Measurements from ENCODE around the gene MAPK1IP1L. TPM values are rescaled to one million over a fixed set of nuclear protein-coding genes. Genes with fewer than 3 reads are reported as not detected.

MAPK1IP1L gene
- total RNA-seq, 1 experiment from 2014 or later, result 69.4 TPM

DNA sequence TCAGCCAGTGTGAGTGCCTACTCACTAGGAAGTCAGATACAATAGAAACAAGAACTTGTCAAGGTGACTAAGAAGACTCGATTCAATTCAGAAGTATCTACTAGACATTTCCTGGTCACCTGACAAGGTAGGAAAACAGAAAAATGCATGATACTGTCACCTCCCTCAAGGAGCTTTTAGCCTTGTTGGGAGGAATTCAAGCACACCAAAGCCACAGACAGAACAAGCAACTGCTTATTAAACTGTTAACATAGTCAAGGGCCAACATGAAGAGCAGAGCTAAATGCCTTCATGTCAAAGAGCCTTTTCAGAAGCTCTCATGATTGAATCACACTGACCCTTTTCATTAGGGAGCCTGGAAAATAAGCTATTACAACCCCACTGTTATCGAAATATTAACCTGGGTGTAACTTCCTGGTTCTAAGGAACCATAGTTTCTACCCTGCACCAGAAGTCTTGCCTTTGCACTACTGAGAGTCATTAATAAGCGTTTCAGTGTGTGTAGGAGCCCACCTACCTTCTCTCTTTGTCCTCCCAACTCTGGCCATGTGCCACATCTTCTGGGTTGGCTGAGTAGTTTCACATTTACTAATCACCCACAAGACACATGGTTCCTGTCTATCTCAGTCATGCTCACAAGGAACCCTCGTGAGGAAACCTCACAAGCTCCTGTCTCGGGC is 46.6 kb downstream of the MAPK1IP1L start:
- DNase-seq (ENCODE audit: low read depth), result no peak

DNA sequence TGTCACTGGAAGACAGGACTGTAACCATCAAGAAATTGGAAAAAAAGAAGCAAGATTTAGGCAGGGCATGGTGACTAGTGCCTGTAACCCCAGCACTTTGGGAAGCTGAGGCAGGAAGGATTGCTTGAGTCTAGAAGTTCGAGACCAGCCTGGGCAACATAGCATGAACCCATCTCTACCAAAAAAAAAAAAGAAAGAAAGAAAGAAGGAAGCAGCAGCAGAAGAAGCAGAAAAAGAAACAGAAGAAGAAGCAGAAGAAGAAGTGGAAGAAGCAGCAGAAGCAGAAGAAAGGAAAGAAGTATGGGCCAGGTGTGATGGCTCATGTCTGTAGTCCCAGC is 47.1 kb downstream of the MAPK1IP1L start:
- no peak for DNase-seq (ENCODE audit: low read depth)

DNA sequence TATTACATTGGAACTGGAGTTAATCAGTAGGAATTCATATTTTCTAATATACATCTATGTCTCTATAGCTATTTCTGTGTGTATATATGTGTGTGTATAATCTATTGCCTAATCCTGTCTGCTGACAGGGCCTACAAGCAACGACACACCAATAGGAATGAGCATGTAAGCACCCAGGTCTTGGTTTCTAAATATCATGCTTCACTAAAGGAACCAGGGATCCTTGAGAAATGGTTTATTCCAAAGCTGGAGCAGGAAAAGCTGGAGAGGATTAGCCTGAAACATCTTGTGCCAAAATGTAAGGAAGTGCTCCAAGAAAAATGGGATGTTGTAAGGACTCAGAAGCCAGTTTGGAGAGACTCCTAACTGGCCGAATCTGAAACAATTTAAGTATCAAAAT is 48.3 kb downstream of the MAPK1IP1L start:
- no peak for DNase-seq (ENCODE audit: low read depth)

DNA sequence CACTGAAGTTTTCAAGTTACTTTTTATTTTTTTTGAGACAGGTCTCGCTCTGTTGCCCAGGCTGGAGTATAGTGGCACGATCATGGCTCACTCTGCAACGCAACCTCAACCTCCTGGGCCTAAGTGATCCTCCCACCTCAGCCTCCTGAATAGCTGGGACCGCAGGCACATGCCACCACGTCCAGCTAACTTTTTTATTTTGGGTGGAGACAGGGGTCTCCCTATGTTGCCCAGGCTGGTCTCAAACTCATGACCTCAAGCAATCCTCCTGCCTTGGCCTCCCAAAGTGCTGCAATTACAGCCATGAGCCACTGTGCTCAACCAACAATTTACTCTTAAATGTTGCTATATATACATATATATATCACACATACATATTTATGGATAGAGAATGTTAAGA is 50.3 kb downstream of the MAPK1IP1L start:
- DNase-seq (ENCODE audit: low read depth), result no peak

DNA sequence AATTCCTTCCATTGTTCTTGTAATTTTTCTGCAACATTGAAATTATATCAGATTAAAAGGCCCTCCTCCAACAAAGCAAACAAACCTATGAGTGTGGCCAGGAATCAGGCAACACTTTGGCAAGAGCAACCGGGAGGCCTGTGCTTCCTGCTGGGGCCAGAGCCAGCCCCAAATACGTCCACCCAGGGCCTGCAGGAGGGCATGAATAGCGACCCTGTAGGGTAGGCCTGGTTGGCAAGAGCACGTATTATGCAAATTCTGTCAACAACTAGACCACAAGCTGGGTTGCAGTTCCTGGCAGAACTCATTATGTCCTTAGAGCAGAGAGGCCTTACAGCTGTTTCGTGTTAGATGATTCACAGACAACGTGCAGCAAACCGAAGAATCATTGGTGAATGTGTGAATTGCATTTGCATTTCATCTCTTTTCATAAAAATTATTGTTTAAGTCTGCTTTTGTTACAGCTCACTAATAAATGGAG is 50.7 kb downstream of the MAPK1IP1L start:
- peak; percentile 94 for DNase-seq (ENCODE audit: low read depth)

DNA sequence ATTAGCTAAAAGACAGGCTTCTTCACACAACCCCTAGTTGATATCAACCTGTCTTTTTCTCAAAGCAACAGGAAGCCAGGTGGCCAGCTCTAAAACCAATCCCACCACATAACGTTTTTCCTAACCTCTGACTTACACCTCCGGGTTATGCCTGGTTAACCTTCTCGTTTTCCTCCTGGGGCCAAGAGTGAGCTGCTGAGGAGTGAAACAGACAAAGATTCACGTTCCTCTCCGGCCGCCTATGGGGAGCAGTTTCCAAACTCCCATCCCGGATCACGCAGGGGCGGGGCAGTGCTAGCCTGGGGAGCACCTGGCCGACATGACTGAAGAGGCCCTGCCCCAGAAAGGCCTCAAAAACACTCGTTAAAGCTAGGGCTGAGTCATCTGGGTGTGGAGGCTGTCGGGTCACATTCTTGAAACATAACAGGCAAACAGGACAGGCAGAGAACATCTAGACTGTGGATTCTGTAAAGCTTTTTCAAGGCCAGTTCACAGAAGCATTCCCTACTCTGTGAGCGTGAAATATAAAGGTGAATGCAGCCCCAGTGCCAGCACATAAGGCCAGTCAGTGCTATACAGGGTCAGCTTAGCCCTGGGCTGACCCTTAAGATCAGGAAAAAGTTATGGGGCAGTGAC is 51.7 kb downstream of the MAPK1IP1L start:
- peak; percentile 95 for DNase-seq (ENCODE audit: low read depth)

DNA sequence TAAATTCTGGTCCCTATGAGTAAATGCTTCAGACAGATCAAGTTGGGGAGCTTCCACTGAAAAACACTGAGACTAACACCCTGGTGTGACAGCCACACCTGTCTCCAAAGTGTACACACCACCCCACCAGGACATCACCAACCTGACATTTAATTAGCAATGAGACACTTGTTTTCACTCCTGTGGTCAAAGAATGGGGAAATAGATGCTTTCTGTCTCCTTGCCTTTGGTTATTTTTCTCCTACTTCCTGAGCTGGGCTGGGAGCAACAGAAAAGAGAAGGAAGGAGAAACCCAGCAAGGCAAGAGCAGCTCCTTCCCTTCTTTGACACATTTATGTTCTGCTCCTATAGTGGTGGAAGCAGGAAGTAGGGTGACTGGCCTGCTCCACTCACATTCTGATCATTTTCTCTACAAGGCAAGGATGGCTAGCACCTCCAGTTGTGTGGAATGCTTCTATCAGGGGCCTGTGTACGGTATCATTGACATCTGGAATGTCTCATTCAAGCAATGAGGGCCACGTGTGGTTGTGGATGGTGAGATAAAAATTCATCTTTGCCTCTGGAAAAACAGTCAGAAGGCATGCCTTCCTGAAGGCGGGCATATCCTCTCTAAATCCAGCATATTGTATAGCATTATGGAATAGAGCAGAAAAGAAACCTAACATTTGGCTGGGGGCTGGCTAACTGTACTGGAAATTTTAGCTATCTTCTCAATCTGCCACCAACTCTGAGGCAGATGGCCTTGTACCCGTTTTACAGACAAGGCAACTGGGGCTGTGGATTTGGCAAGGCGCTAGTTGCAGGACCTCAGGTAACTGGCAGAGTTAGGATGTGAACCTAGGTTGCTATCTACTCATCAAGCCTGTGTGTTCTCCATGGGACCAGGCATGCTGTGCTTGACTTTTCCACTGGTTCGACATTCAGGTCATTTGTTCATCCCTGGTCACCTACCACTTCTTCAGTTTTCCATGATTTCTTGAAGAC is 52.8 kb downstream of the MAPK1IP1L start:
- no peak for DNase-seq (ENCODE audit: low read depth)

DNA sequence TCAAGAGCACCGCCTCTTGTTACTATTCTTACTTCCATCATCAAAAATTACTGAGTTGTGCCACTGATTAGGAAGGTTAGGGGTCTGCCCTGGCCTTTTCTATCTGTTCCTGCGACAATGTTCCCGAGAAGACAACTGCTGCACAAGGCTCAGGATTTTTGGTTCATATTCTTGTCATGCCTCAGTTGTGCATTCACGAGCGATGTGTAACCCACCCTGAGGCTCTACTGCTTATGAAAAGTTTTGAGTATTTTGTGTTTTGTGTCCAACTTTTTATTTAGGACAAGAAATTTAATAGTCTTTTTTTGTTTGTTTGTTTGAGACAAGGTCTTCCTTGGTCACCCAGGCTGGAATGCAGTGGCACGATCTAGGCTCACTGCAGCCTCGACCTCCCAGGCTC is 54.5 kb downstream of the MAPK1IP1L start:
- DNase-seq (ENCODE audit: low read depth), result no peak

DNA sequence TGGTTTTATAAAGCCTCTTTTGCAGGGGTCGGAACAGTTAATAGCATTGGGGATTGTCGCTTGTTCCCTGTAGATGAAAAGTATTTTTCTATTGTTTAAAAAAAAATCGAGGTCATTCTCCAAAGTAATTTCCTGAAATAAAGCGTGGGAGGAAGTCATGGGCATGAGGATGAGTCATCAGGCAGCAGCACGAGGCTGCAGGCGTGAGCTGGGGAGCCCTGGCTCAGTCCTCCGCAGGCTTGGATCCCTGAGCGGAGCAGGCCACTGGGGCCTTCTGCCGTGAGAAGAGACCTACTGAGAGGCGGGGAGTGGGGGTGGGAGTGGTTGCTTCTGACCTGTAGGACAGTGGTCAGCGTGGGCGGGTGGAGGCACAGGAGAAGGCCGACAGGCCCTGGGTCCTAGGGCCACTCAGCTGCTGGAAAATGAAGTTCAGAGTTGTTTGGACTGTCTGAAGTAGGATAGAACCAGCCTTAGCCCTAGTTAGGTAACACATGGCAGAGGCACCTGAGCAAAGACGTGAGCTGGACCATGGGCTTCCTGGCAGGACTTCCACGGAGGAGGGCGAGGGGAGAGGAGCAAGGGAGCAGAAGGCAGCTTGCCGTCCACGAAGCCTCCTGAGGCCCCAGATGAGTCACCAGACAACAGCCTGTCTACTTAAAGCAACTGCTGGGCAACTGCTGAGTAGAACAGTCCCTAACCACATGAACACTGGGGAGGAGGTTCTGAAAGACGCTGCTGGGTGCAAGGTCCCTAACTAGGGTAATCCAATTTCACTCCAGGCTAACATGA is 56.5 kb downstream of the MAPK1IP1L start:
- DNase-seq (ENCODE audit: low read depth), result peak; percentile 96

DNA sequence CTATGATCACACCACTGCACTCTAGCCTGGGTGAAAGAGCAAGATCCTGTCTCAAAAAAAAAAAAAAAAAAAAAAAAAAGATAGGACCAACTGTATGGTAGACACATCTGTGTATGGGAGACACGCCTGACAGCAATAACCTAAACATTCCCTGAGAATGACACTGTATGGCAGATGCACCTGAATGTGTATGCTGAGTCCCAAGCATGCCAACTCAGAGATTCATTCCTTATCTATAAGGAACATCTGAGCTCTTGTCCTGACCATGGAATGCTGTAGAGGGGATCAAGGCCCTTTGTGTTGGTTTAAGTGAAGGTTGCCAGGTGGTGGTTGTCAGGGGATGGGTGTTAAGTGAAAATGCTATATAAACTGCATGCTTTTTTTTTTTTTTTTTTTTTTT is 58.4 kb downstream of the MAPK1IP1L start:
- DNase-seq (ENCODE audit: low read depth), result no peak

DNA sequence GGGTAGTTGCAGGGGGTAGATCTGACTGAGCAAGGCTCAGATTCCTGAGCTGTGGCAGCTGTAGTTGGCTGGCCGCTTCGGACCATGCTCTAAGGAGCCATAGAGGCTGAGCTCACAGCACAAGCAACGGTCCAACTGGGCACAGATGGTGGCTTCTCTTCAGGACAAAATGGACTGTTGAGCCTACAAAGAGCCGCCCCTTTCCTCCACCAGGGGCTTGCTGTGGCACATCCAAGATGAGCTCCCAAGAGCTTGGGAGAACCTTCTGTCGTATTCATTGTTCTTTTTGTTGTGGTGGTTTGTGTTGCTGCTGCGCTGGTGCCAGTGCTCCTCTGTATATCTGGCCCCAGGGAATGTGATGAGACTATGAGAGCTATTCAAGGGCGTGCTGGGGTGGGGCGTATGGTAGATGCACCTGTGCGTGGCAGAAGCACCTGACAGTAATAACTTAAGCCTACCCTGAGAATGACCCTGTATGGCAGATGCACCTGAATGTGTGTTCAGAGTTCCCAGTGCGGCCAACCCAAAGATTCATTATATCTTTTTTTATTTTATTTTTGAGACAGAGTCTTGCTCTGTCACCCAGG is 59.8 kb downstream of the MAPK1IP1L start:
- no peak for DNase-seq (ENCODE audit: low read depth)

DNA sequence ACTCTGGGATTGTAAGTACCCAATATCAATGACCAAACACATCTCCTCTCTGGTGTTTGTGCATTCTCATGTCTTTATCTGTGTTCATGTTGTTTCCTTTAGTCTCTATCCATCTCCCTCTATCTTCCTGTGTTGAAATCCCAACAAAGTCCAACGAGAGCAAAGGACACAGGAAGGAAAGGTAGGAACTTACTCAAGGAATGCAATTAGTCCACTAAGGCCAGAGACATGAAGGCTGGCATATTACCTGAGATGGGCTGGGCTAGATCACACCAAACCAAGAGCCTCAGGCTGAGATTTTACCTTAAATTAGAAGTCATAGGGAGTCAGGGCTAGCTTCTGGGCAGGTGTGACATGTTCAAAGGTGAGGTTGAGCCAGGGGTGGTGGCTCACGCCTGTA is 63.3 kb downstream of the MAPK1IP1L start:
- no peak for DNase-seq (ENCODE audit: low read depth)

DNA sequence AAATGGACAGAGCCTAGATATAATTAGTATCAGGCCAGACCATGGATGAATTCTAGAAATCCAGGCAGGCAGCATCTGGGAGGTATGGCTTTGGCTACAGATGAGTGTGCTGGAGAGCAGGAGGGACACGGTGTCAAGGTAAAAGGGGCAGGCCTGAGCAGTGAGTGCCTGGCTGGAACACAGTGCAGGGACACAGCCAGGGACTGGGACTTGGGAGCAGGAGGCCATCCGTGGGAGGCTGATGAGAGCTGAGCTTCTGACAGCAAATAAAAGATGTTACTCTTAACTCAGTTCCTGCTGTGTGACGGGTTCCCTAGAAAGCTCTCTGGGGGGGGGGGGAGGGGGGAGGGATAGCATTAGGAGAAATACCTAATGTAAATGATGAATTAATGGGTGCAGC is 64.0 kb downstream of the MAPK1IP1L start:
- no peak for DNase-seq (ENCODE audit: low read depth)

DNA sequence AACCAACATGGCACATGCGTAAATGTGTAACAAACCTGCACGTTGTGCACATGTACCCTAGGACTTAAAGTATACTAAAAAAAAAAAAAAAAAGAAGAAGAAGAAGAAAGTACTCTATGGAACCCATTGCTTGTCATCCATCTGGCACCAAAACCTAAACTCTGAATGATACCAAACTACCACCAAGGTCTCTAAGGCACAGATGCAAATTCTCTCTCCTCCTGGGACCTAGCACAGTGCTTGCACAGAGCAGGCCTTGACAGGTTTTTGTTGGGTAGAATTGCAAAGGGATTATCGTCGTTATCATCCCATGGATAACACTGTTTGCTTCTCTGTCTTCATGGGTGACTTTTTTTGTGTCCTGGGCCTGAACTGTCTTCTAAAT is 64.4 kb downstream of the MAPK1IP1L start:
- DNase-seq (ENCODE audit: low read depth), result no peak

DNA sequence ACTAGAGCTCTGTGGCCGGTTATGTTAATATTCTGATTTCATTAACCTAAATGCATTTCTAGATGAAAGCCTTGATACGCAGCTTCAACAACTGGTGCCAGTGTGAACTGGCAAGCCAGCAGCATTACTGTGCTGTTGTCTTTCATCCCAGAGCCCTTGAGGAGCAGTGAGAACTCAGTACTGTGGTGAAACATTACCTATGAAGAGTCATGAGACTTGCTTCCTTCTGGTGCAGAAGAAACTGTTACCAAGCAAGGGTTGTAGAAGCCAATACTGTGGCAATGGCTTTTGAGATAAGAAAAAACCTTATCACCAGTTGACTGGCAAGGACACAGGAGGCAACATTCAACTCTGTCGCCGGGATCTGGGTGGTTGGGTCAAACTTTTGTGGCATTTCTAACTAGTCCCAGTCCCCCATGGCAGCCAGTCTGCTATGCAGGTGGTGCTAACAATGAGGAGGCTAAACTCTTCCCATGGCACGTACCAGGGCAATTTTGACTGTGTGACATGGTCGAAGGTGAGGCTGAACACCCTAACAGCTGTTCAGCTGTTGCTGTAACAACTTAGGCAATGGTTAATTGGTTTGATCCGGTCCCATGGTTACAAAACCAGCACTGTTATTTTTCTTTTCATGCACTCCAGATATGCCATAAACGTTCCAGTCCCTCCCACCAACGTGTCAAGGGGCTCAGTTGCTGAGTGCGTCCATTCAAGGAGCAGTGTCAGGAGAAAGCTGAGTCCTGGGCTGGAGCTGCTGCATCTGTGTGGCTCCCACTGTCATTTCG is 65.0 kb downstream of the MAPK1IP1L start:
- no peak for DNase-seq (ENCODE audit: low read depth)

DNA sequence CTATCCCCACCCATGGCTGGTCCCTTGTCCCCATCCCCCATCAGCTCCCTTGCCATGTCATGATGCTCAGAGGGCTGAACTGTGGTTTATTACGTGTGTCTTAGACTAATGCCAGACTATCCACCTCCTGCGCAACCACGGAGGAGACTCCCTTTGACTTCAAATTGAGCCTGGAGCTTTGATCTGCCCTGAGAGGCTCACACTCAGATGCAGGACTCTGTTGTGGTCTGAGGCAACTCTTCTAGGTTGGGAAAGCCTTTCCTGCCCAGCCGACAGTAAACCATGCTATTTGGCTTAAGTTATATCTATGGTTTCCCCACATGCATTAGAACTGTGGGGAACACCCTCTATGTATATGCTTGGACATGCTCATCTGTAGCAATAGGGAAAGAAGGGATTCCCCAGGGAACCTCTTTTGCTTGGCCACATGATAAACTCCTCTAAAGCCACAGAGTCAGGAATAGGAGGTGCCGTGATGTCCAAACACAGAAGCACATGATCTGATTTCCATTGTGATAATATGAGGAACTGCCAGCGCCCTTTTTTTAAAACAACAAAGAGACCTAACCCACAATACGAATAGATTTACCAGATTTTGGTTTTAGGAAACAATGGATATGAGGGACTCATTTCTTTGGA is 66.5 kb downstream of the MAPK1IP1L start:
- no peak for DNase-seq (ENCODE audit: low read depth)

DNA sequence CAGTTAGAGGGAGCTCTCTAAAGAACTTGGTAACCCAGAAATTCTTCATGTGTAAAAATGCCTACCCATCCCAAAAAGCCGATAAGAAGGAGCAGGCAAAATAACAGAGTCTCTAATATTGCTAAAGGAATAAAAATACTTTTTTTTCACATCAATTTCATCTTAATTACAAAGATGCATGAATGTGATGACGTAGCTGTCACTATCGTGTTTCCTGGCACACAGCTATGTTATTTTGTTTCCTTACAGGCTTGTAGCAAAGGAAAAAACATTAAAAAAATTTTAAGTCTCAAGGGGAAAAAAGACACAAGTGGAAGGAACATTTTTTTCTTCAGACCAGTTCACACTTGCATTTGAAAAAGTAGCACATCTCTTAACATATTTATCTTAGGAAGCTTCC is 67.3 kb downstream of the MAPK1IP1L start:
- DNase-seq (ENCODE audit: low read depth), result no peak

All from Daoy (cell line).